ENCODE measurements around the gene SPIRE2.
A peak's percentile ranks its signal among the peaks of the same experiment; 100 is the strongest.

Gene SPIRE2

GRCh38 chr16:89860747-89861304 is 32.6 kb downstream of the SPIRE2 start:
- no peak overlapping the region for H2AK5ac ChIP-seq (ENCODE audit: low read length, severe bottlenecking)
- 31% methylated on average over 28 of the region's 28 CpGs for WGBS
- H2BK5ac ChIP-seq (ENCODE audit: low read depth, low read length, poor library complexity, severe bottlenecking) = no peak overlapping the region
- peak; percentile 55 for DNase-seq
- H3K14ac ChIP-seq (ENCODE audit: low read length in 2 of 2) = no peak overlapping the region
- no peak overlapping the region for H3K4ac ChIP-seq (ENCODE audit: low read depth in 1 of 2, low read length in 2 of 2)
- no peak overlapping the region for H2BK12ac ChIP-seq (ENCODE audit: low read length in 2 of 2)
- no peak overlapping the region for H3K4me3 ChIP-seq (ENCODE audit: insufficient read depth in 1 of 2, low read depth in 1 of 2, low read length in 2 of 2)
- H2BK15ac ChIP-seq (ENCODE audit: low read depth, poor library complexity, severe bottlenecking) = no peak overlapping the region
- H4K91ac ChIP-seq (ENCODE audit: low read length) = no peak overlapping the region
- no peak overlapping the region for H2AFZ ChIP-seq (ENCODE audit: low read depth, low read length)
- H2BK120ac ChIP-seq (ENCODE audit: low read depth, low read length) = no peak overlapping the region
- no peak overlapping the region for H3K4me2 ChIP-seq (ENCODE audit: low read length, poor library complexity, severe bottlenecking)
- H3K23ac ChIP-seq (ENCODE audit: low read length in 2 of 2) = no peak overlapping the region
- H3K27ac ChIP-seq (ENCODE audit: low read length, poor library complexity, severe bottlenecking) = no peak overlapping the region
- H3K27me3 ChIP-seq (ENCODE audit: control insufficient read depth in 1 of 2, insufficient read depth in 1 of 2, low read length in 2 of 2) = no peaks in the 10 kb centered on the region
- H3K18ac ChIP-seq (ENCODE audit: low read depth in 1 of 2, low read length in 2 of 2) = no peak overlapping the region
- H3K79me1 ChIP-seq (replicated peaks; ENCODE audit: low read length, poor library complexity, severe bottlenecking) = no peaks in the 10 kb centered on the region
- no peaks in the 10 kb centered on the region for H3K9me3 ChIP-seq (ENCODE audit: control insufficient read depth, low read length)
- no peak overlapping the region for H3K9ac ChIP-seq (ENCODE audit: low read length)
- H4K8ac ChIP-seq (ENCODE audit: low read length) = no peak overlapping the region
- peaks cover 4 to 5% of the 10 kb centered on the region in 2 experiments for H3K36me3 ChIP-seq (ENCODE audit: control insufficient read depth in 1 of 2, insufficient read depth in 2 of 2, low read depth in 1 of 2, low read length in 2 of 2)
- peaks cover 4% of the 10 kb centered on the region for H3K4me1 ChIP-seq (ENCODE audit: control insufficient read depth, insufficient read depth, low read depth, low read length)

- Histone ChIP-seq H3K4me1 (ENCODE audit: control insufficient read depth, insufficient read depth, low read depth, low read length) (peaks cover 4% of the 10 kb centered on the region), H2BK120ac (ENCODE audit: low read depth, low read length) (no peak overlapping the region), H3K27me3 (ENCODE audit: control insufficient read depth in 1 of 2, insufficient read depth in 1 of 2, low read length in 2 of 2) (no peaks in the 10 kb centered on the region), H3K9ac (ENCODE audit: low read length) (no peak overlapping the region), H3K4ac (ENCODE audit: low read depth in 1 of 2, low read length in 2 of 2) (no peak overlapping the region), H3K79me1 (replicated peaks; ENCODE audit: low read length, poor library complexity, severe bottlenecking) (no peaks in the 10 kb centered on the region), H3K23ac (ENCODE audit: low read length in 2 of 2) (no peak overlapping the region), H3K9me3 (ENCODE audit: control insufficient read depth, low read length) (no peaks in the 10 kb centered on the region), H3K4me3 (ENCODE audit: insufficient read depth in 1 of 2, low read depth in 1 of 2, low read length in 2 of 2) (no peak overlapping the region), H2BK15ac (ENCODE audit: low read depth, poor library complexity, severe bottlenecking) (no peak overlapping the region), H4K8ac (ENCODE audit: low read length) (no peak overlapping the region), H2AFZ (ENCODE audit: low read depth, low read length) (no peak overlapping the region), H3K27ac (ENCODE audit: low read length, poor library complexity, severe bottlenecking) (no peak overlapping the region), H3K14ac (ENCODE audit: low read length in 2 of 2) (no peak overlapping the region), H3K36me3 (ENCODE audit: control insufficient read depth in 1 of 2, insufficient read depth in 2 of 2, low read depth in 1 of 2, low read length in 2 of 2) (peaks cover 4 to 5% of the 10 kb centered on the region in 2 experiments), H2AK5ac (ENCODE audit: low read length, severe bottlenecking) (no peak overlapping the region), H3K18ac (ENCODE audit: low read depth in 1 of 2, low read length in 2 of 2) (no peak overlapping the region), H3K4me2 (ENCODE audit: low read length, poor library complexity, severe bottlenecking) (no peak overlapping the region), H2BK5ac (ENCODE audit: low read depth, low read length, poor library complexity, severe bottlenecking) (no peak overlapping the region), H4K91ac (ENCODE audit: low read length) (peak overlapping the region; percentile 52), H2BK12ac (ENCODE audit: low read length in 2 of 2) (no peak overlapping the region)
- no peak for DNase-seq
- 85% methylated on average over 11 of the region's 12 CpGs for whole genome bisulfite sequencing
Measured at GRCh38 chr16:89861648-89862047, 33.4 kb downstream of the SPIRE2 start.

DNA sequence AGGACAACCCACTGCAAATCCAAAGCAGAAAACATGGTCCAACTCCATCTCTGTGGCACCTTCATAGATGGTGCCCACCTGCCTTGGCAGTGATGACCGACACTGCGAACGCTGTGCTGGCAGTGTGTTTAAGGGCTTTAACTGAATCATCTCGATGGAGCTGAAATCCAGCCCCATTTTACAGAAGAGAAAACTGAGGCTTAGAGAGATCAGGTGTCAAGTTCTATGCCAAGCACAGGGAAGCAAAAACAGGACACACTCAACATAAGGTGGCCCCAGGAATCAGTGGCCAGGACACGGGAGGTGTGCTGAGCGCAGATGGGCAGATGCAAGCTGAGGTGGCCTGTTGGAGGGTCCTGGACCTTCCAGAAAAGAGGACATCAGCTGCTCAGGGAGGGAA is 34.5 kb downstream of the SPIRE2 start:
- no peak overlapping the region for H3K9ac ChIP-seq (ENCODE audit: low read length)
- no peak overlapping the region for H2AK5ac ChIP-seq (ENCODE audit: low read length, severe bottlenecking)
- no peak for DNase-seq
- H3K4ac ChIP-seq (ENCODE audit: low read depth in 1 of 2, low read length in 2 of 2) = no peak overlapping the region
- no peak overlapping the region for H2BK12ac ChIP-seq (ENCODE audit: low read length in 2 of 2)
- H2AFZ ChIP-seq (ENCODE audit: low read depth, low read length) = no peak overlapping the region
- H3K4me1 ChIP-seq (ENCODE audit: control insufficient read depth, insufficient read depth, low read depth, low read length) = peaks cover 4% of the 10 kb centered on the region
- no peak overlapping the region for H2BK15ac ChIP-seq (ENCODE audit: low read depth, poor library complexity, severe bottlenecking)
- H3K9me3 ChIP-seq (ENCODE audit: control insufficient read depth, low read length) = peaks cover 2% of the 10 kb centered on the region
- H3K36me3 ChIP-seq (ENCODE audit: control insufficient read depth in 1 of 2, insufficient read depth in 2 of 2, low read depth in 1 of 2, low read length in 2 of 2) = peaks cover 4 to 7% of the 10 kb centered on the region in 2 experiments
- H3K27ac ChIP-seq (ENCODE audit: low read length, poor library complexity, severe bottlenecking) = no peak overlapping the region
- H3K4me3 ChIP-seq (ENCODE audit: insufficient read depth in 1 of 2, low read depth in 1 of 2, low read length in 2 of 2) = no peak overlapping the region
- no peak overlapping the region for H3K4me2 ChIP-seq (ENCODE audit: low read length, poor library complexity, severe bottlenecking)
- H3K27me3 ChIP-seq (ENCODE audit: control insufficient read depth in 1 of 2, insufficient read depth in 1 of 2, low read length in 2 of 2) = no peaks in the 10 kb centered on the region
- no peak overlapping the region for H3K23ac ChIP-seq (ENCODE audit: low read length in 2 of 2)
- H3K18ac ChIP-seq (ENCODE audit: low read depth in 1 of 2, low read length in 2 of 2) = no peak overlapping the region
- H3K79me1 ChIP-seq (replicated peaks; ENCODE audit: low read length, poor library complexity, severe bottlenecking) = no peaks in the 10 kb centered on the region
- H3K14ac ChIP-seq (ENCODE audit: low read length in 2 of 2) = peak overlapping the region in 1 of 2 experiments; percentile 53
- no peak overlapping the region for H4K91ac ChIP-seq (ENCODE audit: low read length)
- 93% methylated on average over 6 of the region's 6 CpGs for WGBS
- no peak overlapping the region for H2BK5ac ChIP-seq (ENCODE audit: low read depth, low read length, poor library complexity, severe bottlenecking)
- no peak overlapping the region for H4K8ac ChIP-seq (ENCODE audit: low read length)
- no peak overlapping the region for H2BK120ac ChIP-seq (ENCODE audit: low read depth, low read length)

DNA sequence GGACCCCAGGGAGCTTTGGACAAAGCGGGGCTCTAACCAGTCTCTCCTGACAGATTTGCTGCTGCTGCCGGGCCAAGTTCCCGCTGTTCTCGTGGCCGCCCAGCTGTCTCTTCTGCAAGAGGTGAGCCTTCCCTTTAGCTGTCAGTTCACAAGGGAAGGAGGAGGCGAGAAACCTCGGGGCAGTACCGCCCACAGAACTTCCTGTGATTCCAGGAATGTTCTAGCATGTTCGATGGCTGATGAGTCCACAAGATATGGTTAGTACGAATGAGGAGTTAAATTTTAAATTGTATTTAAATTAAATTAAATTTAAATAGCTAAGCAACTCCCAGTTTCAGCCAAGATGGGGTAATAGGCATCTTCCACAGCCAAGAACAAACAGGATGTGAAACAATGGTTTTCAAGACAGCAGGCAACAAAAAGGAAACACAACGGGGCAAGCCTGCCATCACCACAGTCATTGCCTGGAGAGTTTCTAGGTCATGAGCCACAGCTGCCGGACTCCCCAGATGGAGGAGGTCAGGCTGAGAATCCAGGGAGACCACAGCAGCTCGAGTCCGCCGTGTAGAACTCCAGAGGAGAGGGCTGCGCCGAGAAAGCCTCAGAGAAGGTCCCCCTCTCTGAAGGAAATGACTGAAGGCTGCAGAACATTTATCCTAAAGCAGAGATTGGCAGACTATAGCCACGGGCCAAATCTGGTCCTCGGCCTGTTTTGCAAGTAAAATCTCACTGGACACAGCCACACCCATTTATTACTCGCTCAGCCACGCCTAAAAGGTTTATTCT is 35.7 kb downstream of the SPIRE2 start:
- H2AFZ ChIP-seq (ENCODE audit: low read depth, low read length) = no peak overlapping the region
- 86% methylated on average over 19 of the region's 21 CpGs for WGBS

More for the DNA sequence above, 35.7 kb downstream of the SPIRE2 start:
- H2BK12ac ChIP-seq (ENCODE audit: low read length in 2 of 2) = no peak overlapping the region
- no peaks in the 10 kb centered on the region for H3K79me1 ChIP-seq (replicated peaks; ENCODE audit: low read length, poor library complexity, severe bottlenecking)
- H2AK5ac ChIP-seq (ENCODE audit: low read length, severe bottlenecking) = no peak overlapping the region
- H3K4ac ChIP-seq (ENCODE audit: low read depth in 1 of 2, low read length in 2 of 2) = no peak overlapping the region
- no peak overlapping the region for H3K18ac ChIP-seq (ENCODE audit: low read depth in 1 of 2, low read length in 2 of 2)
- DNase-seq = no peak
- H2BK15ac ChIP-seq (ENCODE audit: low read depth, poor library complexity, severe bottlenecking) = no peak overlapping the region
- H3K9ac ChIP-seq (ENCODE audit: low read length) = peak overlapping the region; percentile 1
- H3K4me2 ChIP-seq (ENCODE audit: low read length, poor library complexity, severe bottlenecking) = no peak overlapping the region
- no peak overlapping the region for H3K23ac ChIP-seq (ENCODE audit: low read length in 2 of 2)
- peaks cover 8% of the 10 kb centered on the region for H3K9me3 ChIP-seq (ENCODE audit: control insufficient read depth, low read length)
- H4K91ac ChIP-seq (ENCODE audit: low read length) = no peak overlapping the region
- no peak overlapping the region for H3K14ac ChIP-seq (ENCODE audit: low read length in 2 of 2)
- no peak overlapping the region for H3K4me3 ChIP-seq (ENCODE audit: insufficient read depth in 1 of 2, low read depth in 1 of 2, low read length in 2 of 2)
- H4K8ac ChIP-seq (ENCODE audit: low read length) = no peak overlapping the region
- no peaks in the 10 kb centered on the region for H3K27me3 ChIP-seq (ENCODE audit: control insufficient read depth in 1 of 2, insufficient read depth in 1 of 2, low read length in 2 of 2)
- H2BK5ac ChIP-seq (ENCODE audit: low read depth, low read length, poor library complexity, severe bottlenecking) = no peak overlapping the region
- H2BK120ac ChIP-seq (ENCODE audit: low read depth, low read length) = no peak overlapping the region
- peaks cover 4% of the 10 kb centered on the region for H3K4me1 ChIP-seq (ENCODE audit: control insufficient read depth, insufficient read depth, low read depth, low read length)
- peaks cover 4 to 12% of the 10 kb centered on the region in 2 experiments for H3K36me3 ChIP-seq (ENCODE audit: control insufficient read depth in 1 of 2, insufficient read depth in 2 of 2, low read depth in 1 of 2, low read length in 2 of 2)
- H3K27ac ChIP-seq (ENCODE audit: low read length, poor library complexity, severe bottlenecking) = no peak overlapping the region
